Choroid plexus epithelial cell (primary cell): Measurements from ENCODE around the gene TAF12.
"Not testable (repeated sequence)": the region's sequence is repeated elsewhere in the genome, so short reads cannot be mapped to it uniquely, and the experiment has no call there.

Source experiments
- DNase-seq: peaks from one replicate; pipeline ENCODE4 v3.0.0-alpha.2; 2010; ENCODE audit warnings: low read depth
- H3K4me3 ChIP-seq: 2 replicates; pipeline ENCODE4 v1.5.1; 2011; ENCODE audit warnings: low read depth, mild to moderate bottlenecking, control low read depth, low read length, moderate library complexity
- TF ChIP-seq, protein P1 (sequence below): conservative IDR thresholded peaks from 2 replicates; pipeline ENCODE4 v1.5.1; 2011; ENCODE audit warnings: low read depth, mild to moderate bottlenecking, control low read depth, inconsistent platforms, low read length, moderate library complexity

The TAF12 gene

GRCh38 chr1:28668956-28669723 is 26.3 kb upstream of the TAF12 start:
- TF ChIP-seq, protein P1, sequence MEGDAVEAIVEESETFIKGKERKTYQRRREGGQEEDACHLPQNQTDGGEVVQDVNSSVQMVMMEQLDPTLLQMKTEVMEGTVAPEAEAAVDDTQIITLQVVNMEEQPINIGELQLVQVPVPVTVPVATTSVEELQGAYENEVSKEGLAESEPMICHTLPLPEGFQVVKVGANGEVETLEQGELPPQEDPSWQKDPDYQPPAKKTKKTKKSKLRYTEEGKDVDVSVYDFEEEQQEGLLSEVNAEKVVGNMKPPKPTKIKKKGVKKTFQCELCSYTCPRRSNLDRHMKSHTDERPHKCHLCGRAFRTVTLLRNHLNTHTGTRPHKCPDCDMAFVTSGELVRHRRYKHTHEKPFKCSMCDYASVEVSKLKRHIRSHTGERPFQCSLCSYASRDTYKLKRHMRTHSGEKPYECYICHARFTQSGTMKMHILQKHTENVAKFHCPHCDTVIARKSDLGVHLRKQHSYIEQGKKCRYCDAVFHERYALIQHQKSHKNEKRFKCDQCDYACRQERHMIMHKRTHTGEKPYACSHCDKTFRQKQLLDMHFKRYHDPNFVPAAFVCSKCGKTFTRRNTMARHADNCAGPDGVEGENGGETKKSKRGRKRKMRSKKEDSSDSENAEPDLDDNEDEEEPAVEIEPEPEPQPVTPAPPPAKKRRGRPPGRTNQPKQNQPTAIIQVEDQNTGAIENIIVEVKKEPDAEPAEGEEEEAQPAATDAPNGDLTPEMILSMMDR: no peak
- peak overlapping the region; percentile 77 for H3K4me3 ChIP-seq
- DNase-seq: peak; percentile 46

DNA sequence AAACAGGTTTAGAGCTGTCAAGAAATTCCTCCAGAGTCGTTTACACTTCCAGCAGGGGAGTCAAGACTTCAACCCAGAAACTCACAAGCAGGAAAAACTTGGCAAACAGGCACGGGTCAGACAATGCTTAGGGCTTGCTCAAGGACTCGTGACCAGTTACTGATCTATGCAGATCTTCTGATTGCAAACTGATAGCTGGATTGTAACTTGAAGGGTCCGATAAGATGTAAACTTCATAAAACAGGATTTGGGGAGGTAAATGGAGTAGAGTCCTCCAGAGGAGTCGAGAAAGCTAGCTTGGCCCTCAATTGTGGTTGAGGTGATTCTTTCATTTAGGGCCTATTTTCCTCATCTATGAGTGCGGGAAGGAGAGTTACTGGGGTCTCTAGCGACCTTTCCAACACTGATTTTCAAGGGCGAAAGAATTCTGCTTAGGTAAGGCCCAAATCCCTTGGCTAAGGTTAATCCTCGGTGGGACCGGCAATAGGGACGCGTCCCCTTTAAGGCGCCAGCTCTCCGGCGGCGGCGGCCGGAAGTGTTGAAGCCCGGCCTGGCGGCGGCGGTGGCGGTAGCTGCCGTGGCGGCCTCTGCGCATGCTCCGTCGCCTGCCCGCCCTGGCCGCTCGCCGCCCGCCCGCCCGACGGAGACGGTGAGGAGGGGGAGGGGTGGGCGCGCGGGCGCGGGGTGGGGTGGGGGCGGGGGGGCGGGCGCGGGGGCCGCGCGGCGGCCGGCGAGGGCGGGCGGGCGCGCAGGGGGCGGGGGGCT is 25.5 kb upstream of the TAF12 start, which contains the start of gene GMEB1:
Gene GMEB1 (plus strand): TSS at position 594 of the 765 bp plus-strand sequence. CDS start 14,829 bp downstream, outside the sequence.
- peak within 1 kb of the TSS; percentile 77 for H3K4me3 ChIP-seq
- peak; percentile 89 for DNase-seq
- TF ChIP-seq, protein P1: no peak

DNA sequence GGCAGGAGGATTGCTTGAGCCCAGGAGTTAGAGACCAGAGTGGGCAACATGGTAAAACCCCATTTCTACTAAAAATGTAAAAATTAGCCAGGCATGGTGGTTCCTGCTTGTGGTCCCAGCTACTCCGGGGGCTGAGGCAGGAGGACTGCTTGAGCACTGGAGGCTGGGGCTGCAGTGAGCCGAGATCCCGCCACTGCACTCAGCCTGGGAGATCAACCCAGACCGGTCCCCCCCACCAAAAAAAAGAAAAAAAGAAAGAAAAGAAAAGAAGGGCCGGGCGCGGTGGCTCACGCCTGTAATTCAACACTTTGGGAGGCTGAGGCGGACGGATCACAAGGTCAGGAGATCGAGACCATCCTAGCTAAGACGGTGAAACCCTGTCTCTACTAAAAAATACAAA is 23.9 kb upstream of the TAF12 start:
- TF ChIP-seq, protein P1: no peak
- H3K4me3 ChIP-seq: no peak overlapping the region
- DNase-seq: no peak

- TF ChIP-seq, protein P1: no peak
- no peak overlapping the region for H3K4me3 ChIP-seq
- DNase-seq: no peak
These were observed 21.1 kb upstream of the TAF12 start for GRCh38 chr1:28663871-28664470.

DNA sequence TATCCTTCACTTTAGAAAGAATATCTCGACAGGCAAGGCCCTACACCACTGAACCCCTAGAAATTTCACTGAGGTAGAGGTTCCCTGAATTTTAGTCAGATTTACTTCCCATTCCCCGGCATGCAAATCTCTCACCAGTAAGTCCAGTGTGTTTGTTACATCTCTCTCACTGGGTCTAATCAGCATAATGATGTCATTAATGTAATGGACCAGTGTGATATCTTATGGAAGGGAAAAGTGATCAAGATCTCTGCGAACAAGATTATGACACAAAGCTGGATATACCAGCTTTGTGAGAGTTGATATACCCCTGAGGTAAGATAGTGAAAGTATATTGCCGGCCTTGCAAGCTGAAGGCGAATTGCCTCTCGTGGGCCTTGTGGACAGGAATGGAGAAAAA is 13.5 kb upstream of the TAF12 start:
- no peak overlapping the region for H3K4me3 ChIP-seq
- DNase-seq: no peak
- TF ChIP-seq, protein P1: no peak

DNA sequence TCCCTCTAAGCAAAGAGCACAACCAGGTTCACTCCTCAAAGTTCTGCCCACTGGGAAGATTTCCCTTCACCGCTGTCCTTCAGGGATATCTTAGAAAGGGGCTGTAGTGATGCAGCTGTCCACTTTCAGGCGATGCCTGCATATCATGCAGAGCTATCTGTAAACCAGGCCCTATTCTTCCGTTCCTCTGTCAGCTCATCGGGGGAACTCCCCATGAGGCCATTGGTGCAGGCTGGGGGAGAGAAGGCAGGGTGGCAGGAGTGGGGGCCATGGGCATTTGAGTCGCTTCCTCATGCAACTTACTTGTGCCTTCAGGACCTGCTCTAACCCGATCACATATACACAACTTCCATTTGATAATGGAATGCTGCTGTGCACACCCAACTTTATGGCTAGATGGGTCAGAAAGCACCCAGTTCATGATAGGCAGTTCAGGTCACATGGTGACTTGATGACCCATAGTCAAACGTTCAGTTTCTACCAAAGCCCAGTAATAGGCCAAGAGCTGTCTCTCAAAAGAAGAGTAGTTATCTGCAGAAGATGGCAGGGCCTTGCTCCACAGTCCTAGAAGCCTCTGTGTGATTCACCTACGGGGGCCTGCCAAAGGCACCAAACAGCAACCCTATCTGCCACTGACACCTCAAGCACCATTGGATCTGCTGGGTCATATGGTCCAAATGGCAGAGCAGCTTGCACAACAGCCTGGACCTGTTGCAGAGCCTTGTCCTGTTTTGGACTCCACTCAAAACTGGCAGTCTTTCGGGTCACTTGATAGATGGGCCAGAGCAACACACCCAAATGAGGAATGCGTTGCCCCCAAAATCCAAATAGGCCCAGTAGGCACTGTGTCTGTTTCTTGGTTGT is 12.8 kb upstream of the TAF12 start:
- not testable (repeated sequence) for DNase-seq, H3K4me3 ChIP-seq
